ENCODE data around the gene KIAA0040. TPM values are rescaled to one million over a fixed set of nuclear protein-coding genes. Genes with fewer than 3 reads are reported as not detected.

KIAA0040 gene
- total RNA-seq, 3 donors from 2014 or later (not counting 1 experiment from before 2014, with no cell fraction given) = 18.0 to 21.2 (median 19.4) TPM

GRCh38 chr1:175126347-175126746 lies 66.2 kb downstream of the KIAA0040 start:
- intact Hi-C loops (cut with micrococcal nuclease) = loop anchor here (5.0 kb wide), 1 partner anchor 869 kb away; no protein-coding TSS in a partner anchor
- Histone ChIP-seq H3K27me3 (ENCODE audit: control insufficient read depth, insufficient read depth, low read length) (no peaks in the 10 kb centered on the region), H3K4me1 (ENCODE audit: control insufficient read depth, insufficient read depth, low read length) (peaks cover 3% of the 10 kb centered on the region), H3K9me3 (ENCODE audit: control insufficient read depth, insufficient read depth, low read length) (no peaks in the 10 kb centered on the region), H3K36me3 (ENCODE audit: control insufficient read depth, insufficient read depth, low read length) (no peaks in the 10 kb centered on the region), H3K4me3 (ENCODE audit: low read length) (no peak overlapping the region), H3K27ac (ENCODE audit: low read length) (no peak overlapping the region)
- H3K4me1 Mint-ChIP-seq = peaks cover 0 to 5% of the 10 kb centered on the region in 2 donors
- no peaks in the 10 kb centered on the region for H3K9me3 Mint-ChIP-seq
- 87% methylated on average over 4 of the region's 4 CpGs for WGBS (ENCODE audit: insufficient coverage)
- H3K27me3 Mint-ChIP-seq (ENCODE audit: low read depth in 2 of 2) = peaks cover 0 to 8% of the 10 kb centered on the region in 2 donors
- no peak for TF ChIP-seq CTCF (IDR thresholded peaks at IDR 0.05)
- no peak for DNase-seq
- H3K36me3 Mint-ChIP-seq = no peaks in the 10 kb centered on the region
- ATAC-seq = no peak
- H3K4me3 Mint-ChIP-seq = no peak overlapping the region
- no peak overlapping the region for H3K27ac Mint-ChIP-seq

- WGBS (ENCODE audit: insufficient coverage) = no CpG with 5 or more reads among the region's 1 CpG
- intact Hi-C loops (cut with micrococcal nuclease) = loop anchor here (1.0 to 5.0 kb wide), 3 partner anchors 96 to 868 kb away; no protein-coding TSS in a partner anchor
- peaks cover 0 to 5% of the 10 kb centered on the region in 2 donors for H3K4me1 Mint-ChIP-seq
- H3K27me3 Mint-ChIP-seq (ENCODE audit: low read depth in 2 of 2) = peaks cover 0 to 10% of the 10 kb centered on the region in 2 donors
- Histone ChIP-seq H3K27me3 (ENCODE audit: control insufficient read depth, insufficient read depth, low read length) (no peaks in the 10 kb centered on the region), H3K4me3 (ENCODE audit: low read length) (no peak overlapping the region), H3K36me3 (ENCODE audit: control insufficient read depth, insufficient read depth, low read length) (no peaks in the 10 kb centered on the region), H3K9me3 (ENCODE audit: control insufficient read depth, insufficient read depth, low read length) (no peaks in the 10 kb centered on the region), H3K27ac (ENCODE audit: low read length) (no peak overlapping the region), H3K4me1 (ENCODE audit: control insufficient read depth, insufficient read depth, low read length) (peaks cover 3% of the 10 kb centered on the region)
- no peak overlapping the region for H3K27ac Mint-ChIP-seq
- H3K4me3 Mint-ChIP-seq = no peak overlapping the region
- H3K9me3 Mint-ChIP-seq = no peaks in the 10 kb centered on the region
- no peaks in the 10 kb centered on the region for H3K36me3 Mint-ChIP-seq
- ATAC-seq (no peak), DNase-seq (no peak)
- no peak for TF ChIP-seq CTCF (IDR thresholded peaks at IDR 0.05)
Measured at GRCh38 chr1:175124861-175125260, 67.7 kb downstream of the KIAA0040 start.

GRCh38 chr1:175120511-175120910 lies 72.1 kb downstream of the KIAA0040 start:
- TF ChIP-seq CTCF (IDR thresholded peaks at IDR 0.05) = no peak
- no peak for DNase-seq
- Mint-ChIP-seq H3K9me3 (no peaks in the 10 kb centered on the region), H3K4me3 (no peak overlapping the region), H3K27me3 (ENCODE audit: low read depth in 2 of 2) (peaks cover 0 to 7% of the 10 kb centered on the region in 2 donors), H3K27ac (no peak overlapping the region), H3K36me3 (no peaks in the 10 kb centered on the region), H3K4me1 (no peaks in the 10 kb centered on the region)
- ATAC-seq = no peak
- intact Hi-C loops (cut with micrococcal nuclease) = no loop called here
- WGBS (ENCODE audit: insufficient coverage) = 100% methylated on average over 1 of the region's 1 CpG
- no peaks in the 10 kb centered on the region for H3K9me3 ChIP-seq (ENCODE audit: control insufficient read depth, insufficient read depth, low read length)
- no peak overlapping the region for H3K4me3 ChIP-seq (ENCODE audit: low read length)
- H3K27me3 ChIP-seq (ENCODE audit: control insufficient read depth, insufficient read depth, low read length) = no peaks in the 10 kb centered on the region
- no peak overlapping the region for H3K27ac ChIP-seq (ENCODE audit: low read length)
- no peaks in the 10 kb centered on the region for H3K4me1 ChIP-seq (ENCODE audit: control insufficient read depth, insufficient read depth, low read length)
- no peaks in the 10 kb centered on the region for H3K36me3 ChIP-seq (ENCODE audit: control insufficient read depth, insufficient read depth, low read length)

Measured in natural killer cell (primary cell).